NCI-H345 (cell line): ENCODE data around the gene SOX5.
"Not testable (repeated sequence)": the region's sequence is repeated elsewhere in the genome, so short reads cannot be mapped to it uniquely, and the experiment has no call there.

Experiments used
- DNase-seq: peaks from one replicate; lab custom pipeline; 2025; lab: John Stamatoyannopoulos, UW

SOX5 gene

DNA sequence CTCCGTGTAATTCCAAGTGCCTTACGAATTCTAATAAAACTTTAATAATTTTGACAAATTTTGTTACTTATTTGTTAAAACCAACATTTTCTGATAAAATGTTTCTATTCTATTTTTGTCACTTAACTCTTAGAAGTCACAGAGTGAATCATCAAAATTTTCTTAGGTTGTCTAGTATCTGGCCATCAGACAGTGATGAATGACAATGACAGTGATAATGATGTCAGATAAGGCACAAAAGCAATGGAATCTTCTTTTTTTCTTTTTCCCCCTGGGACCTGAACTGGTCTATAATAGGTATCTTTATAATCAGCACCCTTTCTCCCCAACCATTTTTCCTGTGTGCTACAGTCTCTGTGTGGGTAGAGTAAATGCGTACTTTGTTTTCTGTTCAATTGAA lies 407.3 kb downstream of the SOX5 start:
- no peak for DNase-seq

DNA sequence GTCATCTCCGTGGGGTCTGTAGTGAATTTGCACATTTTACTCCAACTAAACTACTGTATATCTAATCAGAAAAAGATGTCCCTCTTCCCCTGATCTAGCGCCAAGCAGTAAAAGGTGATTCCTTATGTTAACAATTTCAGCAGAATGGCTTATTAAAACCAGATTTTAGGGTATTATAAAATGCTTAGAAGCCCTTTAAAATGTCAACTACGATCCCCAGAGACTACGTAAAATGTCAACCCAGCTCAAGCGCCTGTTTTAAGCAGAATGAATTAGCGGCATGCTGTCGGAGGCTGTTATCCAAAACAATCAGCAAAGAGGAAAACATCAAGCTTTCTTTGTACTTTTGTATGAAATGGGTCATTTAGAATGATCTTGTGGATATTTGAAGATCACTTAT lies 408.9 kb downstream of the SOX5 start:
- no peak for DNase-seq

DNA sequence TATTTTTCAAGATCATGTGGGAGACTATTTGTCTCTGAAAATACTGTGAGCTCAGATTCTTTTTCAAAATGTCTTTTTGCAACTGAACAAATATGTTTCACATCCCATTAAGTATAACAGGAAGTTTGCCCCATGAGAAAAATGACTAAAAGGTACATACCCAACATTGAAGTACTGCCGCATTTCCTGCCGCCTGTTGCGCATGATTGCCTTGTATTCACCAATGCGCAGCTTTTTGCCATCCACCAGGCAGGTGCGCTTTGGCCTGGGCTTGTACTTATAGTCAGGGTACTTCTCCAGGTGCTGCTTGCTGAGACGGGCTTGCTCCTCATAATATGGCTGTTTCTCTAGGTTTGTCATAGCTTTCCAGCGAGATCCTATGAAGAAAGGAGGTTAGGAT lies 413.2 kb downstream of the SOX5 start:
- DNase-seq, result peak; percentile 57

DNA sequence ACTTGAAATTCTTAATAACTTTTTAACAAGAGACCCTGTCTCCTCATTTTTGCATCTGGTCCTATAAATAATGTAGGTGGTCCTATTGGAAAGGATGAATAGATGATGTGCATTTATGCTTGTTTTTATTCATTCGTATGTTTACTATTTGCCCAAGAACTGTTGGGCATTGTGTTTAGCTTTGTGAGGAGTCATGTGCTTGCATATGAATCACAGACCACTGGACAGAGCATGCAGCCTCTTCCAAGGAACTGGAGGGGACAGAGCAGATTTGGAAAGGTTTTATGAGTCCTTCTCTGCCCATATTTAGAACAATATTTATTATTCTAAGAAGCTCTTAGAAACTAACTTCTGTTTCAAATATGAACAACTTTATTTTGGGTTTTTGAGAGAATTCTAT lies 414.0 kb downstream of the SOX5 start:
- DNase-seq, result no peak

DNA sequence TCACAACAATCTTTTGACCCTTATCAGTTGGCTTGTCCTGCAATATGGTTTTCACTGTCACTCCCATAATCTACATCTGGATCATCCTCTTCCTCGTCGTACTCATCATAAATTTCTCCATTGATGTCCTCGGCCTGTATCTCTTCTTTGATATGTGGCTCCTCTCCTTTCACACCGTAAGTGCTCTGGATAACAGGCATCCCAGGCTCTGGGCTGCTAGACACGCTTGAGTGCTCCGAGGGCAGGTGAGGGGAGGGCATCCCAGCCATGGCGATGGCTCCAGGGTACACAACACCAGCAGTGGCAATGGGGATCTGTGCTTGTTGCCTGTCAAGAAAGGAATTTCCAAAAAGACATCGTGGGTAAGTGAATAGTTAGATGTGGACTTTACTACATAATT lies 415.3 kb downstream of the SOX5 start:
- DNase-seq, result no peak

DNA sequence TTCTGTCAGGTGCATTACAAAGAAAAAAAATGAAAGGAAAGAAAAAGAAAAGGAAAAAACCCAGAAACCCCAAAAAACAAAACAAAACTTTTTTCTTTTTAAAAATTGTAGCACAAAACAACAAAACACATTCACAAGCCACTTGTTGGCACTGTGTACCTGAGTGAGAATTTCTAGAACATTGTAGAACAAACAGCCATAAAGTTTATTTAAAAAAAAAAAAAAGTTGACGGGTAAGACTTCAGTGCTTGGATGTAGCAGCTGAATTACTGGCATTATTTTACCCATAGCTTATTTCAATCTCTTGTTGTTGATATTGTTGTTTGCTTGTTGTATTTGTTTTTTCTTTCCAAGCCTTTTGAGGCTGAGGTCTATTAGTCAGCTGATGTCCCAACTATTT lies 415.8 kb downstream of the SOX5 start:
- no peak for DNase-seq

DNA sequence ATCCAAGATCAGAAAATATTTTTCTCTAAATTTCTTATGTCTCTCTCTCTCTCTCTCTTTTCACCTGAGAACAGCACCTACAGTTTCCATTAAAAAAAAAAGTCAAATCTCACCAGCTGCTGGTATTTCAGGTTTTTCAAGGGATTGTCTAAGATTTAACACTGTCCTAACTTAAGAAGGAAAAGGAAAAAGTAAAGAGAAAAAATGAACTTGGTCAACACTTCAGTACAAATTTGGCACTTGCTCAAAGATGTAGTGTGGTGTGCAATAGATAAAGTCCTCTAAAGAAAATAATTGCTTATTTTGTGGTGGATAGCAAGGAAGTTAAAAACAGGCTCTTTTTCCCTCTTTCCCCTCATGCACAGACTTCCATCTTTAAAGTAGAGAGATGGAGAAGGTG lies 416.2 kb downstream of the SOX5 start:
- no peak for DNase-seq

DNA sequence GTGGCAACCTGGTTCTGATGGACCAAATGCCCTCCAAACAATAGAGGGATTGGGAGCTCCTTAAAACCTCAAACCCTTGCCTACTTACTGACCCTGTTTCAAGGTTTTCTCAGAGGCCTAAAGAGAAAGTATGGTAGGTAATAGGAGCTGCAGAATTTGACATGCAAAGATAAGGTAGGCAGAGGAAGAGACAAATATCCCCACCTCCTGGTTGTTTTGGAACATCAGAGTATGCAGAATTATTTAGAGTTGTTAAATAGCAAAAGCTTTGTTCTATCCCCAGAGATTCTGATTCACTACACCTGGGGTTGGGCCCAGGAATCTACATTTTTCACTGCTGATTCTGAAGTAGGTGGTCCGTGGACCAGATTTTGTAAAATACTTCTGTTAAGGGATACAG lies 421.2 kb downstream of the SOX5 start:
- no peak for DNase-seq

DNA sequence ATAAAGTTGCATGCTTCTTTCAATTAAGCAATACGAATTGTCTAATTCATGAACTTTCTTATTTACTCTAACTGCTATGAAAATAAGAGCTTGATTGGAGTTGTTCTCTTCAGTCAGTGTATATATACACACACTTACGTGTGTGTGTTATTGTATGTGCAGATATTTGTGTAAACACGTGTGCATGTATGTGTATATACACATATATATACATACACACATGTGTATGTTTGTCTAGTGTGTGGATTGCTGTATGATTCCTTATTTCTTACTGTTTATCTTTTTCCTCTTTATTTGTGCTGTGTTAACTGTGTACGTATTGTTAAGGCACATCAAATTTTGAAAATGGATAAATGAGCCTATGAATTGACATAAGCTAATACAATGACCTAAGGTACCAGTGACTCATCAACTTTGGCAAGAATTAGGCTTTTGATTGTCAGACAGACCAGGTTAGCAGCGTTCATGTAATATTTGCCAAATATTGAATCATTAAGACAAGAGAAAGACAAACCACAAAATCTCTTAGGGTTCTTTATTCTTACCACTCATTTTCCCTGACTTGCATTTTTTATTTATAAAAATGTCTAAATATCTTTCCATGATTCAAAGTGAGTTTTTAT lies 423.9 kb downstream of the SOX5 start:
- DNase-seq, result no peak

DNA sequence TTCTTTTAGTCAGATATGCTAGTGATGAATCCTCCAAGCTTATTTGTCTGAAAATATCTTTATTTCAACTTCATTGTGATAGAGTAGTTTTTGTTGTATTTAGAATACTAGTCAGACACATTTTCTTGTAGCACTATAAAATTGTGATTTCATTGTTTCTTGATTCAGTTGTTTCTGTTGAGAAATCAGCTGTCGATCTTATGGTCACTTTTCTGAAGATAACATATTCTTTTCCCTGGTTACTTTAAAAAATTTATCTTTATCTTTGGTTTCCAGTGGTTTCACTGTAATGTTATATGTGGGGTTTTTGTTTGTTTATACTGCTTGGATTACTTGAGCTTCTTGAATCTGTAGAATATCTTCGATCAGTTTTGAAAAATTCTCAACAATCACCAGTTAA lies 426.1 kb downstream of the SOX5 start:
- no peak for DNase-seq

DNA sequence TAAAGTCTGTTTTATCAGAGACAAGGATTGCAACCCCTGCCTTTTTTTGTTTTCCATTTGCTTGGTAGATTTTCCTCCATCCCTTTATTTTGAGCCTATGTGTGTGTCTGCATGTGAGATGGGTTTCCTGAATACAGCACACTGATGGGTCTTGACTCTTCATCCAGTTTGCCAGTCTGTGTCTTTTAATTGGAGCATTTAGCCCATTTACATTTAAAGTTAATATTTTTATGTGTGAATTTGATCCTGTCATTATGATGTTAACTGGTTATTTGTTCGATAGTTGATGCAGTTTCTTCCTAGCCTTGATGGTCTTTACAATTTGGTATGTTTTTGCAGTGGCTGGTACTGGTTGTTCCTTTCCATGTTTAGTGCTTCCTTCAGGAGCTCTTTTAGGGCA lies 430.0 kb downstream of the SOX5 start:
- not testable (repeated sequence) for DNase-seq

DNA sequence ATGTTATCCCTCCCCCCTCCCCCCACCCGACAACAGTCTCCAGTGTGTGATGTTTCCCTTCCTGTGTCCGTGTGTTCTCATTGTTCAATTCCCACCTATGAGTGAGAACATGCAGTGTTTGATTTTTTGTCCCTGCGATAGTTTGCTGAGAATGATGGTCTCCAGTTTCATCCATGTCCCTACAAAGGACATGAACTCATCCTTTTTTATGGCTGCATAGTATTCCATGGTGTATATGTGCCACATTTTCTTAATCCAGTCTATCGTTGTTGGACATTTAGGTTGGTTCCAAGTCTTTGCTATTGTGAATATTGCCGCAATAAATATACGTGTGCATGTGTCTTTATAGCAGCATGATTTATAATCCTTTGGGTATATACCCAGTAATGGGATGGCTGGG lies 433.7 kb downstream of the SOX5 start:
- DNase-seq, result not testable (repeated sequence)

DNA sequence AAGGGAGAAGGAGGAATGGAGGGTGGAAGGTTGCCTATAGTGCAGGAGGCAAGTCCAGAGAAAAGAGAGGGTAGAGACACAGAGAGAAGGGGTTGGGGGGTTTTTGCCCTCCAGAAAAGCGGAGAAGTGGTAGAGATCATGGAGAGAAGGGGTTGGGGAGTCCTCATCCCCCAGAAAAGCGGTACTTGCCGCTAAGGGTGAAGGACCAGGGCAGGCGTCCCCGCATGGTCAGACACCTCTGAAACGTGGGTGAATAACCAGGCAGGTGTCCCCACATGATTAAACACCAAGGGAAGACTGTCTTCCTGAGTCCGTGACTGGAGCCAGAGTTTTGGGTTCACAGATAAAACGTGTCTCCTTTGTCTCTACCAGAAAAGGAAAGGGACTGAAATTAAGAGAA lies 439.0 kb downstream of the SOX5 start:
- no peak for DNase-seq

DNA sequence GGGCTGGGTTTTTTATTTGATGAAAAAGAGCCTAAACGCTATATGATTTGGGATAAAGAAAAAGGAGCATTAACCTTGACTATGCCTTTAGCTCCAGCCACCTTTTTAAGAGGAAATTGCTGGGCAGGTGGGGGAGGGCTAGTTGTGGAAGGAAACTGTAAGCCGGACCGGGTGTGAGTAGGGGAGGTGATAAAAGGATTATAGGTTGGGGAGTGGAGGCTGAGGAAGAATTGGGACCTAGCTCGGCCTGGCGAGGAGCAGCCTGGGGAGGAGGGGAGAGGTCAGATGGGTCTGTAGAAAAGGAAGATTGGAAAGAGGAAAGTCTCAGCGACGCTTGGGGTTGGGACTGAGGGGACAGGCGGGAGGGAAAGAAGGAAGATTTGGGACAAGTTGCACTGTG lies 439.6 kb downstream of the SOX5 start:
- not testable (repeated sequence) for DNase-seq

DNA sequence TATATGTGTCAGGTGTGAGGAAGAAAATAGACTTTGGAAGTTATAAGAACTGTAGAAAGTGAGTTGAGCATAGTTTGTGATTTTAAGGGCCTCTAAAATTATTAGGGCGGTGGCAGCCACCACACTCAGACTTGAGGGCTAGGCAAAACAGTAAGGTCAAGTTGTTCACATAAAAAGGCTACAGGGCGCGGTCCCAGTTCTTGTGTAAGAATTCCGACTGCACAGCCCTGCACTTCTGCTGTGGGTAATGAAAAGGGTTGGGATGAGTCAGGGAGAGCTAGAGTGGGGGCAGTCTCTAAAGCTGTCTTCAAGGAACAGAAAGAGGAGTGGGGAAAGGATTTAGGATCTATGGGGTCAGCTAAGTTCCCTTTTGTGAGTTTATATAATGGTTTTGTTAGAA lies 441.7 kb downstream of the SOX5 start:
- DNase-seq, result not testable (repeated sequence)

DNA sequence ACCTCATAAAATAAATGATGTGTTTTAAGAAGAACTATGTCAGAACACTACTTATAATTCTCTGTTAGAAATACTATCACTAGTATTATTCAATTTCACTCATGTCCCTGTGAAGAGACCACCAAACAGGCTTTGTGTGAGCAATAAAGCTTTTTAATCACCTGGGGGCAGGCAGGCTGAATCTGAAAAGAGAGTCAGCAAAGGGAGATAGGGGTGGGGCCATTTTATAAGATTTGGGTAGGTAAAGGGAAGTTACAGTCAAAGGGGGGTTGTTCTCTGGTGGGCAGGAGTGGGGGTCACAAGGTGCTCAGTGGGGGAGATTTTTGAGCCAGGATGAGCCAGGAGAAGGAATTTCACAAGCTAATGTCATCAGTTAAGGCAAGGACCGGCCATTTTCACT lies 443.7 kb downstream of the SOX5 start:
- not testable (repeated sequence) for DNase-seq

DNA sequence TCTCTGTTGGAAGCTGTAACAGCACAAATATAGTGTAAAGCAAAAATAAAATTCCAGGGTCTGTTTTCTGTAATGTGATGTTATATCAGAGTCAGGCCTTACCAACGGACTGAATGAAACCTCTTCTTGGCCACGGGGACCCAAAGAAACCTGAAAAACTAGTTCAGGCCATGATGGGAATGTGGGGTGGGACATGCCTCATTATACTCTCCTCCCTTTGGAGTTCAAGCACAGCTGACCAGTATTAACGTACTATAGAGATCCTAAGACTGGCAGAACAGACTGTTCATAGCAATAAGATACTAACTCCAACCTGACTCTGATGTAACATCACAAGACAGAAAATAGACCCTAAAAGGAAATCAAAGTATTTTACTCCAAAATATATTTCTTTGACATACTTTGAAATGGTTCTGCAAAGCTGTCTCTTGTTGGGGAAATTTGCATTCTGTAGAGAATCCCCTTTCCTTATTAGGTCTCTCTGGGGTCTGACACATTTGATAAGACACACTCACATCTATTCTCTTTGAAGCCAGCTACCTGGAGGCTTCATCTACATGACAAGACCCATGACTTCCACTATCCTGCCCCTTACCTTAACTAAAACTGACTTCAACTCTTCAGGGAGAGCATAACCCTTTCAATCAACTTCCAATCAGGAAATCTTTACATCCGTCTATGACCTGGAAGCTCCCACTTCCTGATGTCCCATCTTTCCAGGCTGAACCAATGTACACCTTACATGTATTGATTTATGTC lies 444.6 kb downstream of the SOX5 start:
- no peak for DNase-seq

DNA sequence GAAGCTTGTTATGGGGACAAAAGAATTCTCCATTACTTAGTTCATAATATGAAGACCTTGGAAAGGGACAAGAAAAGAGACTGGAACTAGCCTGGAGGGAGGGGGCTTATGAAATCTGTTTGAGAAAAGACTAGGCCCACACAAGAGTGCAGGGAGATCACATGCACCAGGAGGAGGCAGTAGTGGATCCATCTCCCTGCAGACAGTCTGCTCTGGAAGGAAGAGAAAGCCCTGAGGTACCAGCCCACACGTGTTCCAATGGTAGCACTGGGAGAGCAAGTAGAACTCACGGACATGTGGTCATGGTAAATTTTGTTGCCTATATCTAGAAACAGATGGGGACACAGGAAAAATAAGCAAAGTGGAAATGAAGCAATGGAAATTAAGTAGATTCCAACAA lies 445.4 kb downstream of the SOX5 start:
- no peak for DNase-seq

DNA sequence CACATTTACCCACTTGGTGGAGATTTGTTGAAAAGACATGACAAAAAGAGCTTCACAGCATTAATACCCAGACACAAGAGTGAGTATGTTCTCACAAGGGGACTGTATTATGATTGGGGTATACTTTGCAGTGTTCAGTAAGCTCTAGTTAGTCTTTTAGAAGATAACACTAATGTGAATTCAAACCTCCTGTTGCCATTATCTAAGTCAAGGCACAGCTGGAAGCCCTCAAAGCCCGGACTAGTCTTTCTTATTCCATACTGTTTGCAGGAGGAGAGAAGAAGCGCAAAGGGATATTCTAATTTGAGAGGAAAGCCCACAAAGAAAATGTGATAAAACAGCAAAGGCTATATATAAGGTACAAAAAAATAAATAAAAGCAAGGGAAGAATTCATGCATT lies 445.9 kb downstream of the SOX5 start:
- no peak for DNase-seq

DNA sequence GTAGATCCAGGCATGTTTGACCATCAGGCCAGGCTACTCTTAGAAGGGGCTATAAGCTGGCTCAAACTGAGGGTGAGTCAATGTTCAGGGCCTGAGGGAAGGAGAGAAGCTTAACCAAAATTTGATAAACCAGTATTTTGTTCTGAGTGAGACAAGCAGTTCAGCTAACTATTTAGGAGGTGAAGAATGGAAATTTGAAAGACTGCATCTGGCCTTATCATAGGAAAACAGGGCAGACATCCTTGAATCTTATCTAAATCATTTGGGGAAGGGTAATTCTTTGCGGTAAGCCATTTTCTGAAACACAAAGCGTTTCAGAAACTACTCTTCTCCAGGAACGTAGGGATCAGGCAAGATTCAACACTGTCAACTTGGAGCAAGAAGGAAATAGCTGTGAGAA lies 447.2 kb downstream of the SOX5 start:
- no peak for DNase-seq

DNA sequence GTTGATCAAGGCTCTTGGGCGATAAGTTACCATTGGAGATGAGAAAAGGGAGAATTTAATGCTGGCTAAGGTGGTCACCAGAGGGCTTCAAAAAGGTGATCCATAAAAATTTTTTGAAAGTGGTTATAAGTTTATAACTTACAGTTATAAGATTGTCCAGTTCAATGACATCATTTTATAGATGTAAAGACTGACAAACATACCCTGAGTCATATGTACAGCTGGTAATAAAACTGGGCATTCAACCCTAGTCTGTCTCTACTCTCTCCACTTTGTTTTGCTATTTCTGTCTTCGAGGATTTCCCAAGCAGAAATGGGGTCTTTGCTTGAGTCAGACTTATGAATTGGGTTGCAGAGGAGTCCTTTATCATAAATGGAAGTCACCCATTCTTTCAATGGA lies 454.0 kb downstream of the SOX5 start:
- no peak for DNase-seq

DNA sequence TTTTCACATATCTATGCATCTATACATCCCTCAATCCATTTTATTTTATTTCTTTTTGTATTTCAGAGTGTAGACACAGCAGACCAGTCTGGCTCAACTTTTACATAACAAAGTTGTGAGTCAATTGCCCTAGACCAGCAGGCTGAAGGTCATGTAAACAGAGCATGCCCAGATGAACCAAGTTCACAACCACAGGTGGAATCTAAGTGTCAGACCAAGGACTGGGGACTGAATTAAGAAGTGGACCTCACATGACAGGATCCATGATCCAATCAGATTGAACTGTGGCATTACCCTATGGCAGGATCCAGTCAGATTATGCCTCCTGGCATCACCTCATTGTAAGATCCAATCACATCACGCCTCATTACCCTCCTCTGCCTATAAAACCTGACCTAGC lies 455.8 kb downstream of the SOX5 start:
- no peak for DNase-seq

DNA sequence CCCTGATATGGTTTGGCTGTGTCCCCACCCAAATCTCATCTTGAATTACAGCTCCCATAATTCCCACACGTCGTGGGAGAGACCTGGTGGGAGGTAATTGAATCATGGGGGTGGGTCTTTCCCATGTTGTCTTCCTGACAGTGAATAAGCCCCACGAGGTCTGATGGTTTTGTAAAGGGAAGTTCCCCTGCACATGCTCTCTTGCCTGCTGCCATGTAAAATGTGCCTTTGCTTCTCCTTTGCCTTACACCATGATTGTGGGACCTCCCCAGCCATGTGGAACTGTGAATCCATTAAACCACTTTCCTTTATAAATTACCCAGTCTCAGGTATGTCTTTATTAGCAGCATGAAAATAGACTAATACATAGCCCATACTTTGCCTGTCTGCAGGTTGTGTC lies 458.4 kb downstream of the SOX5 start:
- DNase-seq, result not testable (repeated sequence)

DNA sequence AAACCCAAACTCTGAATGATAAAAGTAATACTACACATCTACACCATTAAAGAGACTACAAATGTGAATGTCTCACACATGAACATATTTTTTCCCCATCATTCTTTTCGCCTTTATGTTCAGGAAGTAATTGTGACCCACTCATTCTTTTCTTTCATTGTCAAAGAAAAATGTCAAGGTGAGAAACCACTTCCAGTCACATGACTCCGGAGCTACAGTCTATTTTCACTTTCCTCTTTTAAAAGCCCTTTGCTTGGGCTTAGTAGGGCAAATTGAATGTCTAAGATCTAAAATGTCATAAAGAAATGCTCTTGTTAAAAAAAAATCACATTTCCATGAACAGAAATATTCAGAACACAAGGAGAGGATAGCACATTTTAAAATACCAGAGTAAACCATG lies 461.3 kb downstream of the SOX5 start:
- no peak for DNase-seq
